Activated CD4-positive, CD25-positive, alpha-beta regulatory T cell treated with anti-CD3 and anti-CD28 coated beads, Interleukin-2, amount 50 U/mL, for 24 hours (primary cell): ENCODE measurements around the gene ARF1.
A peak's percentile ranks its signal among the peaks of the same experiment; 100 is the strongest.

Source experiments
- ATAC-seq, 2 donors: fragments of 150-1000 bp; cut with Tn5 transposase; one replicate each; pipeline ENCODE4 v1.10.0; 2021; ENCODE audit warnings: mild to moderate bottlenecking in 1 of 2, moderate library complexity in 1 of 2

Gene ARF1

GRCh38 chr1:228050571-228051231, 31.8 kb upstream of the ARF1 start:
- no peak for ATAC-seq

- no peak for ATAC-seq
Observed at GRCh38 chr1:228058172-228058948, 24.1 kb upstream of the ARF1 start.

- peak; percentile 58 to 63 for ATAC-seq
Observed at GRCh38 chr1:228058949-228059633, 23.4 kb upstream of the ARF1 start.

- peak; percentile 50 to 54 for ATAC-seq
Observed at GRCh38 chr1:228059634-228060457, 22.7 kb upstream of the ARF1 start.

GRCh38 chr1:228060458-228061190, 21.9 kb upstream of the ARF1 start:
- no peak for ATAC-seq

GRCh38 chr1:228061411-228062084, 21.0 kb upstream of the ARF1 start:
- ATAC-seq: no peak

- no peak for ATAC-seq
Observed at GRCh38 chr1:228062085-228062791, 20.3 kb upstream of the ARF1 start.

GRCh38 chr1:228062812-228063211, 19.7 kb upstream of the ARF1 start:
- ATAC-seq: no peak

- no peak for ATAC-seq
Observed at GRCh38 chr1:228063251-228064191, 19.0 kb upstream of the ARF1 start.

GRCh38 chr1:228064296-228064695, 18.2 kb upstream of the ARF1 start:
- no peak for ATAC-seq

GRCh38 chr1:228064741-228065542, 17.6 kb upstream of the ARF1 start:
- no peak for ATAC-seq

- ATAC-seq: no peak
Observed at GRCh38 chr1:228065543-228066347, 16.8 kb upstream of the ARF1 start.

- no peak for ATAC-seq
Observed at GRCh38 chr1:228066416-228066815, 16.1 kb upstream of the ARF1 start.

GRCh38 chr1:228066891-228067654, 15.4 kb upstream of the ARF1 start:
- no peak for ATAC-seq

GRCh38 chr1:228068359-228068758, 14.1 kb upstream of the ARF1 start:
- no peak for ATAC-seq

GRCh38 chr1:228070173-228070572, 12.3 kb upstream of the ARF1 start:
- no peak for ATAC-seq

- ATAC-seq: no peak
Observed at GRCh38 chr1:228070851-228071250, 11.7 kb upstream of the ARF1 start.
